Testis (tissue), 3 donors: Measurements from ENCODE around the gene APOBEC3H. TPM values are rescaled to one million over a fixed set of nuclear protein-coding genes. Genes with fewer than 3 reads are reported as not detected.
A peak's percentile ranks its signal among the peaks of the same experiment; 100 is the strongest.

ENCODE experiments used
- DNase-seq: peaks from one replicate; pipeline ENCODE4 v3.0.0-alpha.2; 2019
- H3K27ac ChIP-seq, 2 donors: fragments of 200-600 bp; sonication (generic); one replicate each; pipeline ENCODE4 v1.5.1; 2019
- H3K27me3 ChIP-seq: fragments of 200-600 bp; sonication (generic); one replicate; pipeline ENCODE4 v1.5.1; 2019
- H3K36me3 ChIP-seq: fragments of 200-600 bp; sonication (generic); one replicate; pipeline ENCODE4 v1.5.1; 2017; ENCODE audit warnings: low read depth; ENCODE audit errors: missing control alignments
- H3K4me1 ChIP-seq: fragments of 200-600 bp; sonication (generic); one replicate; pipeline ENCODE4 v1.5.1; 2019
- H3K4me3 ChIP-seq, 2 donors: fragments of 200-600 bp; sonication (generic); one replicate each; pipeline ENCODE4 v1.5.1; 2017 to 2019
- H3K9me3 ChIP-seq: fragments of 200-600 bp; sonication (generic); one replicate; pipeline ENCODE4 v1.5.1; 2017
- POLR2A ChIP-seq: fragments of 450-650 bp; IDR thresholded peaks from one replicate; pipeline ENCODE4 v1.6.1; 2017; ENCODE audit warnings: antibody characterized with exemption, mild to moderate bottlenecking, moderate library complexity
- WGBS, 2 donors: methylation state at CpG; one replicate each; pipeline ENCODE4 v1.1.5; 2018; 5-methylcytosine and 5-hydroxymethylcytosine counted together
- intact Hi-C: fragments of 100-400 bp; cut with DNase I; formaldehyde crosslinking; loops from one replicate; pipeline ENCODE4 v1.15.1; 2023; ENCODE audit warnings: low total_unique reads
- polyA plus RNA-seq: library from polyadenylated mRNA; stranded (reverse); fragments of 350-450 nt; fragmentation: Illumina TruSeq; extraction: RNeasy Lipid Tissue Mini Kit (QIAGEN cat#74804); gene quantifications from one replicate; pipeline ENCODE4 v1.2.3, GENCODE V29; 2014; ENCODE audit warnings: low read depth, low replicate concordance; ENCODE audit not compliant: insufficient read depth
- total RNA-seq, 2 donors: library from RNA; depleted of rRNA; stranded (reverse); fragments of >200 nt; gene quantifications; one replicate each; pipeline ENCODE4 v1.2.3, GENCODE V29; 2016
- TF ChIP-seq, protein P1 (sequence below), 3 experiments: fragments of 450-650 bp in 2 of 3; fragments of 200-600 bp in 1 of 3; sonication (generic) in 1 of 3; IDR thresholded peaks; one replicate each; pipeline ENCODE4 v1.5.1; 2016 to 2019; ENCODE audit warnings: antibody characterized with exemption in 3 of 3, mild to moderate bottlenecking in 2 of 3, moderate library complexity in 1 of 3

Gene APOBEC3H
- total and polyA plus RNA-seq, 3 donors from 2014 or later, result 3.5 to 5.2 (median 3.6) TPM

DNA sequence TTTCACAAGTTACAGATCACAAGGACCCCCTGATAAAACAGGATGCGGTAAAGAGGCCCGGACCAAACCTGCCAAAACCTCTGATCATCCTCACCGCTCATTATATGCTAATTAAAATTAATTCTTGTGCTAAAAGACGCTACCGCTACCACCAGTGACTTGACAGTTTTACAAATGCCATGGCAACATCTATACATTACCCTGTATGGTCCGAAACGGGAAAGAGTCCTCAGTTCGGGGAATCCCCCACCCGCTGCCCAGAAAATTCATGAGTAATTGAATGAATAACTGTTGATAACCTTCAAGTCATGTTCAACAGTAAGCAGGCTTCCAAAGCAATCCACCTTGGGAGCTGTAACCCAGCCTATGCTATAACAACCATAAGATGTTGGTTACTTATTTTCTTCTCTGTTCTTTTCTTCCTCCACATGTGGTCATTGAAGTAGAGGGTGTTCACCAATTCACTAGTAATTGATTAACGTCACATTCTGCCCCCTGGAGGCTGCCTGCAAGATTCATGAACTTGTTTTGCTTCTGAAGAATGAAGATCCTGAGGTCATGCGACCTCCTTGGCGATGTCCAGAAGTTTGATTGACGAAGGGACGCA is 20.6 kb downstream of the APOBEC3H start:
- no peaks in the 10 kb centered on the region for H3K27me3 ChIP-seq
- intact Hi-C loops, result no loop called here
- H3K4me3 ChIP-seq, result no peak overlapping the region
- 73% methylated on average over 14 of the region's 14 CpGs for WGBS, 2 donors
- no peaks in the 10 kb centered on the region for H3K36me3 ChIP-seq
- H3K9me3 ChIP-seq, result no peaks in the 10 kb centered on the region
- peak; percentile 83 for DNase-seq
- no peak overlapping the region for H3K27ac ChIP-seq
- TF ChIP-seq, protein P1, sequence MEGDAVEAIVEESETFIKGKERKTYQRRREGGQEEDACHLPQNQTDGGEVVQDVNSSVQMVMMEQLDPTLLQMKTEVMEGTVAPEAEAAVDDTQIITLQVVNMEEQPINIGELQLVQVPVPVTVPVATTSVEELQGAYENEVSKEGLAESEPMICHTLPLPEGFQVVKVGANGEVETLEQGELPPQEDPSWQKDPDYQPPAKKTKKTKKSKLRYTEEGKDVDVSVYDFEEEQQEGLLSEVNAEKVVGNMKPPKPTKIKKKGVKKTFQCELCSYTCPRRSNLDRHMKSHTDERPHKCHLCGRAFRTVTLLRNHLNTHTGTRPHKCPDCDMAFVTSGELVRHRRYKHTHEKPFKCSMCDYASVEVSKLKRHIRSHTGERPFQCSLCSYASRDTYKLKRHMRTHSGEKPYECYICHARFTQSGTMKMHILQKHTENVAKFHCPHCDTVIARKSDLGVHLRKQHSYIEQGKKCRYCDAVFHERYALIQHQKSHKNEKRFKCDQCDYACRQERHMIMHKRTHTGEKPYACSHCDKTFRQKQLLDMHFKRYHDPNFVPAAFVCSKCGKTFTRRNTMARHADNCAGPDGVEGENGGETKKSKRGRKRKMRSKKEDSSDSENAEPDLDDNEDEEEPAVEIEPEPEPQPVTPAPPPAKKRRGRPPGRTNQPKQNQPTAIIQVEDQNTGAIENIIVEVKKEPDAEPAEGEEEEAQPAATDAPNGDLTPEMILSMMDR (IDR thresholded peaks at IDR 0.05), result peak; percentile 40 to 72 (median 45)
- TF ChIP-seq POLR2A, result no peak
- no peaks in the 10 kb centered on the region for H3K4me1 ChIP-seq

DNA sequence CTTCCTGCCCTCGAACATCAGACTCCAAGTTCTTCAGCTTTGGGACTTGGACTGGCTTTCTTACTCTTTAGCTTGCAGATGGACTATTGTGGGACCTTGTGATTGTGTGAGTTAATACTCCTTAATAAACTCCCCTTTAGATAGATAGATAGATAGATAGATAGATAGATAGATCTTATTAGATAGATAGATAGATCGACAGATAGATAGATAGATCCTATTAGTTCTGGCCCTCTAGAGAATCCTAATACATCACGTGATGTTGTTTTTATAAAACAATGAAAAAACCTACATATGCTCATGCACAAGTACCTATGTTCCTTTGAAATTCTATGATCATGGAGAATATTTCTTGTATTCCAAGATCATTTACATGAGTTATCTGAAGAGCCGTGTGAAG is 23.9 kb downstream of the APOBEC3H start:
- Histone ChIP-seq H3K36me3 (no peaks in the 10 kb centered on the region), H3K27me3 (no peaks in the 10 kb centered on the region), H3K4me1 (no peaks in the 10 kb centered on the region), H3K27ac (no peak overlapping the region), H3K9me3 (no peaks in the 10 kb centered on the region), H3K4me3 (no peak overlapping the region)
- no peak for TF ChIP-seq POLR2A
- TF ChIP-seq, protein P1 (IDR thresholded peaks at IDR 0.05), result no peak
- DNase-seq, result no peak
- intact Hi-C loops, result loop anchor here (10.0 kb wide), 1 partner anchor 116 kb away; no protein-coding TSS in a partner anchor
- 85 to 86% methylated on average over 4 of the region's 4 CpGs for WGBS, 2 donors

DNA sequence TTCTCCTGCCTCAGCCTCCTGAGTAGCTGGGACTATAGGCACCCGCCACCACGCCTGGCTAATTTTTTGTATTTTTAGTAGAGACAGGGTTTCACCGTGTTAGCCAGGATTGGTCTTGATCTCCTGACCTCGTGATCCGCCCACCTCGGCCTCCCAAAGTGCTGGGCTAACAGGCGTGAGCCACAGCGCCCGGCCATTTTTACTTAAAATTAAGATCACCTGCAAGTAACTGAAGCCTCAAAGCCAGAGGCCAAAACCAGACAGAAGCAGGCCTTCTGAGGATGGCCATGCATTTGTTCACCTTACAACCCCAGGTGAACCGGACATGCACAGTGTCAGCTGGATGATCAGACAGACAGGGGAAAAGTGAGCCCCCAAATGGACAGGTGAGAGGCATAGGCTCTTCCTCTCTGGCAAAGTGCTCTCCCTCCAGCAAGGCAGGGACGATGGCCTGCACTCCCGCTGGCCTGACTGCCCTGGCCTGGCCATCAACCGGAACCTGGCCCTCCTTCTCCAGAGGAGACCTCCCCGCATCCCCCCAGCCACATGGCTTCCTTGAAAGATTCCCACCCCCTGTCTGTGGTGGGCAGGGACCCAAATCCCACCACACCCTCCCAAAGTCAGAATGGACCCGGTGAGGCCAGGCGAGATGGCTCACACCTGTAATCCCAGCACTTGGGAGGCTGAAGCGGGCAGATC is 25.9 kb downstream of the APOBEC3H start:
- Histone ChIP-seq H3K27me3 (no peaks in the 10 kb centered on the region), H3K36me3 (no peaks in the 10 kb centered on the region), H3K4me1 (no peaks in the 10 kb centered on the region), H3K4me3 (no peak overlapping the region), H3K9me3 (no peaks in the 10 kb centered on the region), H3K27ac (no peak overlapping the region)
- intact Hi-C loops, result loop anchor here (10.0 kb wide), 1 partner anchor 118 kb away; no protein-coding TSS in a partner anchor
- WGBS, 2 donors, result 91 to 92% methylated on average over 13 to 17 of the region's 17 CpGs
- DNase-seq, result no peak
- TF ChIP-seq, protein P1 (IDR thresholded peaks at IDR 0.05), result no peak
- no peak for TF ChIP-seq POLR2A

DNA sequence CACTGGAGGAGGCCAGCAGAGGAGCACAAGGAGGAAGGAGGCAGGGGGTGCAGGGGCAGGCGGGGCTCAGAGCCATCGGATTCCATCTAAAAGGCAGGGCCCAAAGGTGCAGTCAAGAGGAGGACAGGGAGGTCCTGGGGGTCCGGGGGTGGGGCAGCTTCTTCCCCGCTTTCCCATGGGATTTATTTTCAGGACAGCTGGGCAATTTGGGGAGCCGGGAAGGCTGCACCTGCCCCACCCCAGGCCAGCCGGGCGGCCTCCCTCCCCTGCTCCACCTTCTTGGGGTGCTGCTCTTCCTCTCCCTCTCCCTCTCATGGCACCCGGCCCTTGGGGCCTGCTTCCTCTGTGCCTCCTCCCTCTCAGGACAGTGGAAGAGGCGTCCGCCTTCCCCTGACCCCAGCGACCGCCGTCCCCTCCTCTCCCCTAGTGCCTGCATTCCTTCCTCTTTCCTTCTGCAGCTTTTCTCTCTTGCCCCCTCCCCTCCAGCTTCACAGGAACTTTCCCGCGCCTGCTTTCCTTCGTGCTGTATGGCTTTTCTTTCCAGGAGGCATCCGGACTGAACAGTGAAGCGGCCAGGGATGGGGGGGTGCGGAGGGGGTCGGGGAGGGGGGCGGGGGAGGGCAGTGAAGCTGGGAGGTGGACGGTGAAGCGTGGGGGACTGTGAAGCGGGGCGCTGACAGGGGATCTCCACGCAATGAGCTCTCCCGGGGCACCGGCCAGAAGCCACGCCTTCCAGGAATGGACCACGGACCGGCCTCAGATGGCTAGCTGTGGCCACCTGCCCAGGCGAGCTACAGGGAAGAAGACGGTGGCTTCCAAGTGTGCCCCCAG is 26.9 kb downstream of the APOBEC3H start:
- intact Hi-C loops, result loop anchor here (10.0 kb wide), 1 partner anchor 119 kb away; no protein-coding TSS in a partner anchor
- H3K27ac ChIP-seq, result no peak overlapping the region
- 28 to 37% methylated on average over 20 to 32 of the region's 33 CpGs for WGBS, 2 donors
- no peak overlapping the region for H3K4me3 ChIP-seq
- H3K36me3 ChIP-seq, result no peaks in the 10 kb centered on the region
- H3K27me3 ChIP-seq, result no peaks in the 10 kb centered on the region
- no peaks in the 10 kb centered on the region for H3K9me3 ChIP-seq
- H3K4me1 ChIP-seq, result no peaks in the 10 kb centered on the region
- TF ChIP-seq, protein P1 (IDR thresholded peaks at IDR 0.05), result no peak
- no peak for TF ChIP-seq POLR2A
- no peak for DNase-seq
